Heart right ventricle (tissue), 16 donors: ENCODE results near the gene PIK3AP1. TPM values are rescaled to one million over a fixed set of nuclear protein-coding genes. Genes with fewer than 3 reads are reported as not detected.
"Not testable (repeated sequence)": the region's sequence is repeated elsewhere in the genome, so short reads cannot be mapped to it uniquely, and the experiment has no call there.

Experiments used
- ATAC-seq, 8 donors: fragments of 200-7000 bp; cut with Tn5 transposase; one replicate each; pipeline ENCODE4 v1.9.1; 2020; ENCODE audit warnings: mild to moderate bottlenecking in 8 of 8, moderate library complexity in 8 of 8, moderate number of reproducible peaks in 1 of 8
- DNase-seq, 2 donors: peaks; one replicate each; pipeline ENCODE4 v3.0.0-alpha.2; 2020
- H3K27ac ChIP-seq, 10 donors: fragments of 200-600 bp; sonication (generic) in 2 of 10; one replicate each; pipeline versions ENCODE4 v1.5.0 to v1.8.0; 2020 to 2022; ENCODE audit warnings: mild to moderate bottlenecking in 3 of 10
- H3K27me3 ChIP-seq, 7 donors: fragments of 200-600 bp; one replicate each; pipeline ENCODE4 v1.8.0; 2021 to 2022; ENCODE audit warnings: mild to moderate bottlenecking in 2 of 7
- H3K36me3 ChIP-seq, 9 donors: fragments of 200-600 bp; sonication (generic) in 1 of 9; one replicate each; pipeline versions ENCODE4 v1.5.0 to v1.8.0; 2020 to 2022; ENCODE audit warnings: mild to moderate bottlenecking in 2 of 9
- H3K4me1 ChIP-seq, 9 donors: fragments of 200-600 bp; sonication (generic) in 1 of 9; one replicate each; pipeline versions ENCODE4 v1.5.0 to v1.8.0; 2020 to 2022; ENCODE audit warnings: mild to moderate bottlenecking in 4 of 9
- H3K4me3 ChIP-seq, 10 donors: fragments of 200-600 bp; sonication (generic) in 2 of 10; one replicate each; pipeline versions ENCODE4 v1.5.0 to v1.8.0; 2020 to 2022; ENCODE audit warnings: mild to moderate bottlenecking in 7 of 10, moderate library complexity in 2 of 10
- H3K9me3 ChIP-seq, 11 donors: fragments of 200-600 bp in 10 of 11; sonication (generic) in 2 of 11; one replicate each; pipeline versions ENCODE4 v1.5.0 to v1.8.0; 2013 to 2022; ENCODE audit warnings: mild to moderate bottlenecking in 2 of 11, control low read depth in 1 of 11, moderate library complexity in 1 of 11
- CTCF ChIP-seq, 9 donors: fragments of 200-600 bp; sonication (generic) in 2 of 9; IDR thresholded peaks; one replicate each; pipeline versions ENCODE4 v1.5.0 to v1.8.0; 2021 to 2022; ENCODE audit warnings: antibody characterized with exemption in 9 of 9, mild to moderate bottlenecking in 5 of 9, moderate library complexity in 1 of 9
- WGBS, 2 donors: extraction: QIAGEN DNeasy Blood & Tissue Kit; methylation state at CpG; one replicate each; pipeline ENCODE4 v1.1.7; 2013; ENCODE audit warnings: inconsistent platforms in 1 of 2; 5-methylcytosine and 5-hydroxymethylcytosine counted together
- intact Hi-C, 10 donors: fragments of 100-400 bp; cut with DNase I; formaldehyde crosslinking; loops; one replicate each; pipeline versions ENCODE4 v1.11.1 to v1.14.2; 2022
- polyA plus RNA-seq, 2 donors: library from polyadenylated mRNA; stranded (reverse); fragments of 200-250 nt; gene quantifications; one replicate each; pipeline ENCODE4 v1.2.3, GENCODE V29; 2013
- total RNA-seq, 10 donors: library from RNA; stranded (reverse); fragmentation: NEBNext Ultra II Directional in 3 of 10; extraction: Animal tissue kit (Norgen Biotek cat#: 25700) in 3 of 10; gene quantifications; one replicate each; pipeline versions ENCODE4 v1.2.1 to v1.2.4, GENCODE V29; 2021 to 2023
- donor health status: Arrhythmogenic right ventricular cardiomyopathy.
- donor health status: ischemic (EF 13 %, LVEDD 7.1; RV severe dilation, severe dysfunction).
- donor health status: healthy with polysubstance abuse.
- donor health status: DM: no; HTN: yes; CAD: no.
- donor health status: DM: no; HTN: no; CAD: no.
- donor health status: ischemic (EF 25% LVEDD 6.9; RV normal size, moderate dysfunction).
- donor health status: ischemic (EF 25% LVEDD 5.7; RV mildly dilated, moderate dysfunction).
- donor health status: healthy.
- donor health status: DM: yes; HTN: yes; CAD: no.
- donor health status: Ischemic cardiomyopathy.
- donor health status: ischemic (EF 35%, LVEDD 5.7; RV mildly dilated, moderate dysfunction).
- donor health status: nonischemic (EF 11% LVEDD 7.7; RV severe dilation, severe dysfunction).
- donor health status: DM: yes; HTN: yes; CAD: no.
- donor health status: PGD.
- donor health status: ischemic (EF 29% LVEDD 5.4; RV normal size, mild dysfunction).
- donor health status: nonischemic (EF 23%, LVEDD 6.1; RV moderate dilation, normal function).

The PIK3AP1 gene
- total and polyA plus RNA-seq, 12 donors, result 1.0 to 22.1 (median 3.6) TPM

GRCh38 chr10:96753956-96754355 lies 33.6 kb upstream of the PIK3AP1 start:
- intact Hi-C loops, result no loop called here
- no peak overlapping the region for H3K4me3 ChIP-seq
- DNase-seq (no peak), ATAC-seq (no peak)
- H3K9me3 ChIP-seq, result no peaks in the 10 kb centered on the region
- no peak overlapping the region for H3K27ac ChIP-seq
- peaks cover 0 to 3% (median 0%) of the 10 kb centered on the region in 7 donors for H3K27me3 ChIP-seq
- peaks cover 0 to 14% (median 0%) of the 10 kb centered on the region in 9 donors for H3K4me1 ChIP-seq
- TF ChIP-seq CTCF (IDR thresholded peaks at IDR 0.05), result no peak
- WGBS, 2 donors, result 36 to 50% methylated on average over 1 of the region's 1 CpG
- H3K36me3 ChIP-seq, result no peaks in the 10 kb centered on the region

GRCh38 chr10:96752375-96752774 lies 32.1 kb upstream of the PIK3AP1 start:
- peaks cover 0 to 19% (median 0%) of the 10 kb centered on the region in 9 donors for H3K4me1 ChIP-seq
- intact Hi-C loops, result no loop called here
- H3K27me3 ChIP-seq, result peaks cover 0 to 3% (median 0%) of the 10 kb centered on the region in 7 donors
- ATAC-seq, result no peak
- TF ChIP-seq CTCF (IDR thresholded peaks at IDR 0.05), result no peak
- no peaks in the 10 kb centered on the region for H3K36me3 ChIP-seq
- H3K4me3 ChIP-seq, result no peak overlapping the region
- H3K9me3 ChIP-seq, result no peaks in the 10 kb centered on the region
- DNase-seq, result no peak
- no peak overlapping the region for H3K27ac ChIP-seq
- WGBS, 2 donors, result 77 to 88% methylated on average over 4 of the region's 4 CpGs

GRCh38 chr10:96750316-96750715 lies 30.0 kb upstream of the PIK3AP1 start:
- H3K4me3 ChIP-seq, H3K27me3 ChIP-seq, DNase-seq, H3K27ac ChIP-seq, H3K36me3 ChIP-seq, intact Hi-C loops, H3K9me3 ChIP-seq, ATAC-seq: not testable (repeated sequence)
- WGBS, 2 donors, result 96 to 97% methylated on average over 21 to 24 of the region's 24 CpGs
- peaks cover 0 to 16% (median 0%) of the 10 kb centered on the region in 9 donors for H3K4me1 ChIP-seq

- H3K27me3 ChIP-seq, result no peaks in the 10 kb centered on the region
- no peak for TF ChIP-seq CTCF (IDR thresholded peaks at IDR 0.05)
- H3K36me3 ChIP-seq, result no peaks in the 10 kb centered on the region
- ATAC-seq, result no peak
- 60 to 69% methylated on average over 7 of the region's 7 CpGs for WGBS, 2 donors
- intact Hi-C loops, result loop anchor here in 5 of 10 donors (10.0 kb wide), 3 partner anchors 103 to 373 kb away; no protein-coding TSS in a partner anchor
- H3K4me3 ChIP-seq, result no peak overlapping the region
- H3K4me1 ChIP-seq, result peaks cover 0 to 24% (median 0%) of the 10 kb centered on the region in 9 donors
- peak overlapping the region in 1 of 10 donors; percentile 72 for H3K27ac ChIP-seq
- H3K9me3 ChIP-seq, result no peaks in the 10 kb centered on the region
- DNase-seq, result no peak
Observed at GRCh38 chr10:96747734-96748550, 27.6 kb upstream of the PIK3AP1 start.

- Histone ChIP-seq H3K9me3 (no peaks in the 10 kb centered on the region), H3K4me3 (no peak overlapping the region), H3K27me3 (peaks cover 0 to 4% (median 0%) of the 10 kb centered on the region in 7 donors), H3K36me3 (no peaks in the 10 kb centered on the region), H3K4me1 (peaks cover 0 to 27% (median 0%) of the 10 kb centered on the region in 9 donors), H3K27ac (no peak overlapping the region)
- intact Hi-C loops, result loop anchor here in 5 of 10 donors (10.0 kb wide), 3 partner anchors 102 to 372 kb away; no protein-coding TSS in a partner anchor
- no peak for DNase-seq
- WGBS, 2 donors, result 53 to 60% methylated on average over 3 of the region's 3 CpGs
- TF ChIP-seq CTCF (IDR thresholded peaks at IDR 0.05), result no peak
- ATAC-seq, result no peak
Observed at GRCh38 chr10:96746503-96746902, 26.2 kb upstream of the PIK3AP1 start.
